Loucy (cell line): ENCODE data around the gene UBE2J1.
"Not testable (repeated sequence)": the region's sequence is repeated elsewhere in the genome, so short reads cannot be mapped to it uniquely, and the experiment has no call there.

Source experiments
- H2AFZ ChIP-seq: fragments of 200-600 bp; sonication (generic); 2 replicates; pipeline ENCODE4 v1.6.0; 2016; ENCODE audit warnings: antibody characterized with exemption, mild to moderate bottlenecking, low read length, moderate library complexity
- H3F3A ChIP-seq: fragments of 200-600 bp; 2 replicates; pipeline ENCODE4 v1.6.0; 2016; ENCODE audit warnings: antibody characterized with exemption, low read depth, mild to moderate bottlenecking
- H3K27me3 ChIP-seq: fragments of 200-600 bp; sonication (generic); 2 replicates; pipeline ENCODE4 v1.6.1; 2014; ENCODE audit warnings: low read length, mild to moderate bottlenecking; ENCODE audit not compliant: insufficient read depth, poor library complexity, severe bottlenecking
- H3K36me3 ChIP-seq: fragments of 200-600 bp; sonication (generic); 2 replicates; pipeline ENCODE4 v1.6.1; 2016; ENCODE audit warnings: low read length; ENCODE audit not compliant: insufficient read depth
- H3K4me1 ChIP-seq: fragments of 200-600 bp; sonication (generic); 2 replicates; pipeline ENCODE4 v1.5.1; 2014; ENCODE audit warnings: low read length, mild to moderate bottlenecking; ENCODE audit not compliant: insufficient read depth, poor library complexity, severe bottlenecking
- H3K4me2 ChIP-seq: fragments of 200-600 bp; sonication (generic); 2 replicates; pipeline ENCODE4 v1.6.0; 2014; ENCODE audit warnings: antibody characterized with exemption, low read length, low read depth, mild to moderate bottlenecking; ENCODE audit not compliant: poor library complexity, severe bottlenecking
- H3K4me3 ChIP-seq: fragments of 200-600 bp; sonication (generic); 2 replicates; pipeline ENCODE4 v1.5.1; 2014; ENCODE audit warnings: low read length, mild to moderate bottlenecking, mixed read lengths; ENCODE audit not compliant: poor library complexity, severe bottlenecking
- H3K79me2 ChIP-seq: fragments of 200-600 bp; sonication (generic); 2 replicates; pipeline ENCODE4 v1.6.1; 2014; ENCODE audit warnings: low read length; ENCODE audit not compliant: insufficient read depth
- H3K9ac ChIP-seq: fragments of 200-600 bp; sonication (generic); 2 replicates; pipeline ENCODE4 v1.6.0; 2014; ENCODE audit warnings: mild to moderate bottlenecking, low read depth, low read length, moderate library complexity; ENCODE audit not compliant: poor library complexity, severe bottlenecking
- H3K9me2 ChIP-seq: fragments of 200-600 bp; sonication (generic); replicated peaks from 2 replicates; pipeline ENCODE4 v1.6.1; 2016; ENCODE audit warnings: low read depth, low read length, mixed read lengths
- H3K9me3 ChIP-seq: fragments of 200-600 bp; sonication (generic); 2 replicates; pipeline ENCODE4 v1.6.1; 2014; ENCODE audit warnings: mild to moderate bottlenecking, antibody characterized with exemption, low read length, low read depth; ENCODE audit not compliant: insufficient read depth
- H4K20me1 ChIP-seq: fragments of 200-600 bp; sonication (generic); 2 replicates; pipeline ENCODE4 v1.6.0; 2014; ENCODE audit warnings: antibody characterized with exemption, low read length, mild to moderate bottlenecking; ENCODE audit not compliant: insufficient read depth, poor library complexity, severe bottlenecking
- EZH2phosphoT487 ChIP-seq: fragments of 200-600 bp; IDR thresholded peaks from 2 replicates; pipeline ENCODE4 v1.6.1; 2018; ENCODE audit warnings: antibody characterized with exemption, mild to moderate bottlenecking, moderate library complexity, borderline replicate concordance
- TF ChIP-seq, protein P1 (sequence below): fragments of 200-600 bp; sonication (generic); conservative IDR thresholded peaks from 2 replicates; pipeline ENCODE4 v1.5.1; 2014; ENCODE audit warnings: mild to moderate bottlenecking, antibody characterized with exemption, low read length

Gene UBE2J1

DNA sequence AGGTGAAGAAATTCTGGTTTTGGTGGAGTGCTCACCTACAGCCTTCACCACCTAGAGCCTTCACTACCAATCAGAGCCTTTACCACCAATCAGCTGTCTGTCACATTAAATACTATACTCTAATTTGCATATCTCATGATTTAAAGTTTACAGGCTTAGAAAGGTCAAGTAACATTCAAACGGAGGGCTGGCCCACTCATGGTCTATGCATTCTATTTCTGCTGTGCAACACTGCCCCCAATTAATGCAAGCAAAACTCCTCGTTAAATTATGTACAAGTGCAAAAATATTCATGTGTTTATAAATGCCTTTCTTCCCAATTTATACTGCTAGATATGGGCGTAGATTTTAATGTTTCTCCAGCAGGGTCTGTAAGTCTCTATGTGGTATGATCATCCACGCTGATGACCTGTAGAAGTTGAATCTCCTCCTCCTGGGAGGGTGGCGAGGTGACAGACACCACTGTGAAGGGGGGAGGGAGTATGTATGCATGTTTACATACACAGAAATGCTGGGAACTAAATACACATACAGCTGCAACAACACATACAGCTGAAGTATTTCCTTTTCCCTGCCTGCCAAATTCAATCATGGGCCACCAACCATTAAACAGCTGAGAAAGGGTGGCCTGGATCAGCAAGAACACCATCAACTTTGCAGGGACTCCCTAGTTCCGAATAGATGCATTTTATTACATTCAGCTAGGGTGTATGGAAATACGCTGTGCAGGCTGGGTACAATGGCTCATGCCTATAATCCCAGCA is 46.4 kb upstream of the UBE2J1 start:
- no peak overlapping the region for H3K4me2 ChIP-seq
- H3K9me2 ChIP-seq = no peaks in the 10 kb centered on the region
- no peaks in the 10 kb centered on the region for H3K27me3 ChIP-seq
- H3K4me1 ChIP-seq = peaks cover 8% of the 10 kb centered on the region
- no peak overlapping the region for H2AFZ ChIP-seq
- peaks cover 80% of the 10 kb centered on the region for H3K79me2 ChIP-seq
- H3K9me3 ChIP-seq = no peaks in the 10 kb centered on the region
- peaks cover 11% of the 10 kb centered on the region for H4K20me1 ChIP-seq
- H3K9ac ChIP-seq = no peak overlapping the region
- TF ChIP-seq, protein P1, sequence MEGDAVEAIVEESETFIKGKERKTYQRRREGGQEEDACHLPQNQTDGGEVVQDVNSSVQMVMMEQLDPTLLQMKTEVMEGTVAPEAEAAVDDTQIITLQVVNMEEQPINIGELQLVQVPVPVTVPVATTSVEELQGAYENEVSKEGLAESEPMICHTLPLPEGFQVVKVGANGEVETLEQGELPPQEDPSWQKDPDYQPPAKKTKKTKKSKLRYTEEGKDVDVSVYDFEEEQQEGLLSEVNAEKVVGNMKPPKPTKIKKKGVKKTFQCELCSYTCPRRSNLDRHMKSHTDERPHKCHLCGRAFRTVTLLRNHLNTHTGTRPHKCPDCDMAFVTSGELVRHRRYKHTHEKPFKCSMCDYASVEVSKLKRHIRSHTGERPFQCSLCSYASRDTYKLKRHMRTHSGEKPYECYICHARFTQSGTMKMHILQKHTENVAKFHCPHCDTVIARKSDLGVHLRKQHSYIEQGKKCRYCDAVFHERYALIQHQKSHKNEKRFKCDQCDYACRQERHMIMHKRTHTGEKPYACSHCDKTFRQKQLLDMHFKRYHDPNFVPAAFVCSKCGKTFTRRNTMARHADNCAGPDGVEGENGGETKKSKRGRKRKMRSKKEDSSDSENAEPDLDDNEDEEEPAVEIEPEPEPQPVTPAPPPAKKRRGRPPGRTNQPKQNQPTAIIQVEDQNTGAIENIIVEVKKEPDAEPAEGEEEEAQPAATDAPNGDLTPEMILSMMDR = 0 out of 2 replicates have a peak, but pooled peaks have one; percentile 9
- TF ChIP-seq EZH2phosphoT487 = no peak
- H3K4me3 ChIP-seq = no peak overlapping the region
- no peaks in the 10 kb centered on the region for H3F3A ChIP-seq
- no peaks in the 10 kb centered on the region for H3K36me3 ChIP-seq

DNA sequence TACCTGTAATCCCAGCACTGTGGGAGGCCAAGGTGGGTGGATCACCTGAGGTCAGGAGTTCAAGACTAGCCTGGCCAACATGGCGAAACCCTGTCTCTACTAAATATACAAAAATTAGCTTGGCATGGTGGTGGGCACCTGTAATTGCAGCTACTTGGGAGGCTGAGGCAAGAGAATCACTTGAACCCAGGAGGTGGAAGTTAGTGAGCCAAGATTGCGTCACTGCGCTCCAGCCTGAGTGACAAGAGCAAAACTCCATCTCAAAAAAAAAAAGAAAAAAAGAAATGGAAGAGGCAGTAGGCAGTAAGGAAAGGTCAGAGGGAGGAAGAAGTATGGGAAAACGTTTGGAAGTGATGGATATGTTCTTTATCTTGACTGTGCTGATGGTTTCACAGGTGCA is 45.4 kb upstream of the UBE2J1 start:
- H3K9me2 ChIP-seq, H3K4me1 ChIP-seq, H3K4me3 ChIP-seq, H2AFZ ChIP-seq, H3K36me3 ChIP-seq, H3K9me3 ChIP-seq, H3K27me3 ChIP-seq, H3F3A ChIP-seq, H3K4me2 ChIP-seq, H3K9ac ChIP-seq: not testable (repeated sequence)
- Histone ChIP-seq H3K79me2 (peaks cover 77% of the 10 kb centered on the region), H4K20me1 (peaks cover 10% of the 10 kb centered on the region)

DNA sequence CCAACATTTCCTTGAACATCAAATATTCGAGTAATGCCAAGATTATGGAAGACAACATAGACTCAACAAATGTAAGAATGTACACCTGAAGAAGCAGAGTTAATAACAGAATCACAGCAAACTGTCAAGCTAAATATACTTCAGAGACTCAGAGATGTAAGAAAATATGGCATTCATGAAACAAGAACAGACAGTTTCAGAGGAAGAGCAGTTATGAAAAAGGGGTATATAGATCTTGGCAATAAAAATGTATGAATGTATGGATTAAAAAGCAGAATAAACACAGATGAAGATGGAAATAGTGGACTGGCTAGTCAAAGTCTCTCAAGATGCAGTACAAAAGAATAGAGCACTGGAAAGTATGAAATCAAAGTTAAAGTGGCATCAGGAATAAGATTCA is 41.1 kb upstream of the UBE2J1 start:
- Histone ChIP-seq H3K4me2 (no peak overlapping the region), H3K36me3 (no peaks in the 10 kb centered on the region), H2AFZ (no peak overlapping the region), H3K9ac (no peak overlapping the region), H3F3A (no peaks in the 10 kb centered on the region), H3K79me2 (peaks cover 76% of the 10 kb centered on the region), H3K4me3 (no peak overlapping the region), H3K27me3 (no peaks in the 10 kb centered on the region), H3K4me1 (no peaks in the 10 kb centered on the region), H3K9me3 (no peaks in the 10 kb centered on the region), H4K20me1 (peaks cover 3% of the 10 kb centered on the region), H3K9me2 (no peaks in the 10 kb centered on the region)
- TF ChIP-seq, protein P1 = no peak
- TF ChIP-seq EZH2phosphoT487 = no peak

DNA sequence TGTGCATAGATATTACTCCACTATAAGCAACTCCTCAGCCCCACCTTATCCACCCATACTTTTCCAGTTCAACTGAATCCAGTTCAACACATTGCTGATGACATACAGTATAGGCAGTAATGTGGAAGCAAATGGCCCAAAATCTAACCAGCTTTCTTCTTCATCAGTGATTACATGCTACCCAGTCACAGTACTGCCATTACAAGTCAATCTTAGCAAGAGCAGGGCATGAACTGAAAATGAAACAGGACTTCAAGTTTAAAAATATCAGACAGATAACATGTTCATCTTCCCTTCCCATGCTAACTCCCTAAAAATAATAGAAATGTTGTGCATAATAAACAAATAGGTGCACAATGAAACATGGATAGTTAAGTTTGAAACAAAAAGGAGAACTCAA is 40.3 kb upstream of the UBE2J1 start:
- Histone ChIP-seq H3K27me3 (no peaks in the 10 kb centered on the region), H3K9me2 (no peaks in the 10 kb centered on the region), H3K4me3 (no peak overlapping the region), H3K9ac (no peak overlapping the region), H2AFZ (no peak overlapping the region), H4K20me1 (peaks cover 3% of the 10 kb centered on the region), H3K4me2 (no peak overlapping the region), H3F3A (no peaks in the 10 kb centered on the region), H3K9me3 (no peaks in the 10 kb centered on the region), H3K4me1 (no peaks in the 10 kb centered on the region), H3K79me2 (peaks cover 70% of the 10 kb centered on the region), H3K36me3 (no peaks in the 10 kb centered on the region)
- TF ChIP-seq EZH2phosphoT487 = no peak
- TF ChIP-seq, protein P1 = no peak
